ENCODE results near the gene JUND.

Gene JUND

GRCh38 chr19:18300930-18301717, 19.7 kb upstream of the JUND start:
- peaks cover 63% of the 10 kb centered on the region for H3K4me1 ChIP-seq
- H4K20me1 ChIP-seq = no peaks in the 10 kb centered on the region
- no peak overlapping the region for H3K4me2 ChIP-seq
- peak overlapping the region; percentile 95; the same call in 1 of the 2 replicates for H3K27ac ChIP-seq
- no peaks in the 10 kb centered on the region for H3K36me3 ChIP-seq
- TF ChIP-seq Cebpa-rat (IDR thresholded peaks at IDR 0.05) = no peak
- H3K9ac ChIP-seq = no peak overlapping the region
- H3K4me3 ChIP-seq = no peak overlapping the region
- H3K27me3 ChIP-seq = no peaks in the 10 kb centered on the region
- no peaks in the 10 kb centered on the region for H3K9me3 ChIP-seq

DNA sequence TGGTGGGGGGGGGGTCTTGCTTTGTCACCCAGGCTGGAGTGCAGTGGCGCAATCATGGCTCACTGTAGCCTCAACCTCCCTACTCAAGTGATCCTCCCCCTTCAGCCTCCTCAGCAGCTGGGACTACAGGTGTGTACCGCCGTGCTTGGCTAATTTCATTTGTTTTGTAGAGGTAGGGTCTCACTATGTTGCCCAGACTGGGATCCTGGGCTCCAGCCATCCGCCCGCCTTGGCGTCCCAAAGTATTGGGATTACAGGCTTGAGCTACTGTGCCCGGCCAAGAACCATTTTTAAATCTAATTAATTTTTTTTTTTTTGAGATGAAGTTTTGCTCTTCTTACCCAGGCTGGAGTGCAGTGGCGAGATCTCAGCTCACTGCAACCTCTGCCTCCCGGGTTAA, 18.2 kb upstream of the JUND start:
- H3K36me3 ChIP-seq = no peaks in the 10 kb centered on the region
- H3K27ac ChIP-seq = no peak overlapping the region
- no peaks in the 10 kb centered on the region for H3K27me3 ChIP-seq
- no peak overlapping the region for H3K9ac ChIP-seq
- H3K4me1 ChIP-seq = peaks cover 48% of the 10 kb centered on the region
- no peak for TF ChIP-seq Cebpa-rat (IDR thresholded peaks at IDR 0.05)
- H3K4me2 ChIP-seq = no peak overlapping the region
- H4K20me1 ChIP-seq = no peaks in the 10 kb centered on the region
- H3K9me3 ChIP-seq = no peaks in the 10 kb centered on the region
- H3K4me3 ChIP-seq = no peak overlapping the region

GRCh38 chr19:18298601-18299000, 17.2 kb upstream of the JUND start:
- H3K36me3 ChIP-seq = no peaks in the 10 kb centered on the region
- peaks cover 48% of the 10 kb centered on the region for H3K4me1 ChIP-seq
- H3K4me3 ChIP-seq = no peak overlapping the region
- H4K20me1 ChIP-seq = no peaks in the 10 kb centered on the region
- no peaks in the 10 kb centered on the region for H3K27me3 ChIP-seq
- TF ChIP-seq Cebpa-rat (IDR thresholded peaks at IDR 0.05) = no peak
- no peak overlapping the region for H3K4me2 ChIP-seq
- H3K9me3 ChIP-seq = no peaks in the 10 kb centered on the region
- no peak overlapping the region for H3K27ac ChIP-seq
- no peak overlapping the region for H3K9ac ChIP-seq

DNA sequence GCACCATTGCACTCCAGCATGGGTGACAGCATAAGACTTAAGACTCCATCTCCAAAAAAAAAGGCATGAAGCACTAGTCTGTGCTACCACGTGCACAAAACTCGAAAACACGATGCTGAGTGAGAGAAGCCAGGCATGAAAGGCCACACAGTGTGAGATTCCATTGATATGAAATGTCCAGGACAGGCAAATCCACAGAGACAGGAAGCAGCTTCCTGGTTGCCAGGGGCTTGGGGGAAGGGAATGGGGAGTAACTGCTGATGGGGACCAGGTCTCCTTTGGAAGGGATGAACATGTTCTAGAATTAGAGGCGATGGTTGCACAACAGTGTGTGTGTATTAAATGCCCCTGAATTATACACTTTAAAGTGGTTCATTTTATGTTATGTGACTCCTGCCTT, 15.9 kb upstream of the JUND start:
- no peak for TF ChIP-seq Cebpa-rat (IDR thresholded peaks at IDR 0.05)
- H3K9ac ChIP-seq = no peak overlapping the region
- H3K27me3 ChIP-seq = no peaks in the 10 kb centered on the region
- H4K20me1 ChIP-seq = no peaks in the 10 kb centered on the region
- H3K36me3 ChIP-seq = no peaks in the 10 kb centered on the region
- no peak overlapping the region for H3K4me2 ChIP-seq
- H3K27ac ChIP-seq = no peak overlapping the region
- H3K4me1 ChIP-seq = peaks cover 44% of the 10 kb centered on the region
- H3K9me3 ChIP-seq = no peaks in the 10 kb centered on the region
- no peak overlapping the region for H3K4me3 ChIP-seq

GRCh38 chr19:18295034-18295451, 13.6 kb upstream of the JUND start:
- no peak for TF ChIP-seq Cebpa-rat (IDR thresholded peaks at IDR 0.05)
- no peak overlapping the region for H3K27ac ChIP-seq
- H3K36me3 ChIP-seq = no peaks in the 10 kb centered on the region
- H3K4me1 ChIP-seq = peaks cover 43% of the 10 kb centered on the region
- no peak overlapping the region for H3K4me2 ChIP-seq
- H3K27me3 ChIP-seq = no peaks in the 10 kb centered on the region
- H3K4me3 ChIP-seq = no peak overlapping the region
- H3K9ac ChIP-seq = no peak overlapping the region
- no peaks in the 10 kb centered on the region for H3K9me3 ChIP-seq
- H4K20me1 ChIP-seq = no peaks in the 10 kb centered on the region

- H3K9ac ChIP-seq = peak overlapping the region; percentile 2; the same call in 1 of the 2 replicates
- no peak for TF ChIP-seq Cebpa-rat (IDR thresholded peaks at IDR 0.05)
- H3K27me3 ChIP-seq = no peaks in the 10 kb centered on the region
- no peaks in the 10 kb centered on the region for H3K36me3 ChIP-seq
- no peaks in the 10 kb centered on the region for H4K20me1 ChIP-seq
- H3K4me1 ChIP-seq = peaks cover 47% of the 10 kb centered on the region
- H3K9me3 ChIP-seq = no peaks in the 10 kb centered on the region
- peak overlapping the region; percentile 97 for H3K4me2 ChIP-seq
- no peak overlapping the region for H3K4me3 ChIP-seq
- H3K27ac ChIP-seq = 0 out of 2 replicates have a peak overlapping the region, but pooled peaks have one; percentile 40
Measured at GRCh38 chr19:18294467-18294864, 13.0 kb upstream of the JUND start.

- Histone ChIP-seq H3K4me1 (peaks cover 47% of the 10 kb centered on the region), H4K20me1 (no peaks in the 10 kb centered on the region), H3K27me3 (no peaks in the 10 kb centered on the region), H3K27ac (peak overlapping the region; percentile 51), H3K9ac (peak overlapping the region; percentile 2; the same call in 1 of the 2 replicates), H3K9me3 (no peaks in the 10 kb centered on the region), H3K4me3 (no peak overlapping the region), H3K4me2 (peak overlapping the region; percentile 97), H3K36me3 (no peaks in the 10 kb centered on the region)
- TF ChIP-seq Cebpa-rat (IDR thresholded peaks at IDR 0.05) = no peak
Measured at GRCh38 chr19:18293642-18294466, 12.4 kb upstream of the JUND start.

DNA sequence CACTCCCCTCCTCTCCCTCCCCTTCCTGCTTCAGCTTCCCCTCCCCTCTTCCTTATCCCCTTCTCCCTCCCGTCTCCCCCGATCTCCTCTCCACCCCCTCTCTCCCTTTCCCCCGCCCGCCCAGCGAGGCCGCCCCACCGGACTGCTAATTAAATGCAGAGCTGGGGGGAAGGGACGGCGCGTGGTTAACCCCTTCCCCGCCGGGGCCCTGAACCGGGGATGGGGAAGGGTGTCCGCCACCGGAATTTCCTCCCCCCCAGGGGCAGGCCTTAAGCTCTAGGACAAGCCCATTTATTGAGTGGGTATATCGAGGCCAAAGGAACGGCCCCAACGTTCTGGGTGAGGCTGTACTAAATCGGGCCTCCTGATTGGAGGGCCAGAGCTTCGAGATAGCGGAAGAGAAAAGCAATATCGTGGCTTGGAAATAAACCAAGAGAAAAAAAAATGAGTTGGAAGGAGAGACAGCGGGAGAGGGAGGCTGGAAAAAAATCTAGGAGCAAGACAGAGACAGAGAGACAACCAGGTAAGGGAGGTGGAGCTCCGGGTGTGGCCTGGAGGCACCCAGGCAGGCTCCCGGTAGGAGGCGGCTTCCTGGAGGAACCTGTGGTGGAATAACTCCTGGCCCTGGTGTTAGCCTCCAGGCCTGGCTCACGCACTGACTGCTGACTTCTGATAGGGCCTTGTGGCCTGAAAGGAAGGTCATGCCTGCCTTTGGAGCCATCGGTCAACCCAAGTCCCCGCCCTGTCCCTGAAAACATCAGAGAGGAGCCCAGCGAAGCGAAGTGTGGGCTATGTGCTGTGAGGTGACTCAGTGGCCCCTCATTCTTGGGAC, 11.6 kb upstream of the JUND start:
- H3K36me3 ChIP-seq = no peaks in the 10 kb centered on the region
- TF ChIP-seq Cebpa-rat (IDR thresholded peaks at IDR 0.05) = no peak
- H3K4me2 ChIP-seq = peak overlapping the region; percentile 97
- H4K20me1 ChIP-seq = no peaks in the 10 kb centered on the region
- peak overlapping the region; percentile 95 for H3K27ac ChIP-seq
- H3K9ac ChIP-seq = peak overlapping the region; percentile 86
- H3K4me3 ChIP-seq = peak overlapping the region; percentile 81
- peaks cover 51% of the 10 kb centered on the region for H3K4me1 ChIP-seq
- H3K27me3 ChIP-seq = no peaks in the 10 kb centered on the region
- H3K9me3 ChIP-seq = no peaks in the 10 kb centered on the region

- 0 out of 2 replicates have a peak, but pooled peaks have one; percentile 43 for TF ChIP-seq Cebpa-rat (IDR thresholded peaks at IDR 0.05)
- Histone ChIP-seq H3K36me3 (no peaks in the 10 kb centered on the region), H3K4me3 (peak overlapping the region; percentile 81), H4K20me1 (no peaks in the 10 kb centered on the region), H3K9me3 (no peaks in the 10 kb centered on the region), H3K27ac (peak overlapping the region; percentile 95), H3K27me3 (no peaks in the 10 kb centered on the region), H3K4me1 (peaks cover 56% of the 10 kb centered on the region), H3K9ac (peak overlapping the region; percentile 86), H3K4me2 (peak overlapping the region; percentile 97)
Measured at GRCh38 chr19:18292462-18292809, 11.0 kb upstream of the JUND start.
